Activated B cell treated with CpG ODN at 0.5 μM for 24 hours (primary cell): ENCODE results near the gene SLC23A3. TPM values are rescaled to one million over a fixed set of nuclear protein-coding genes. Genes with fewer than 3 reads are reported as not detected.

Source experiments
- ATAC-seq: fragments of 200-7000 bp; cut with Tn5 transposase; one replicate; pipeline ENCODE4 v1.10.0; 2021; ENCODE audit warnings: low read depth, mild to moderate bottlenecking, moderate library complexity
- CTCF ChIA-PET: fragments of 350-600 bp; sonication (Branson Sonifier 250); formaldehyde crosslinking; loops from one replicate; lab custom pipeline; 2021; ENCODE audit warnings: antibody characterized with exemption; lab: Charles Lee
- POLR2A ChIA-PET: fragments of 350-600 bp; sonication (Branson Sonifier 250); formaldehyde crosslinking; loops from one replicate; lab custom pipeline; 2021; ENCODE audit warnings: antibody characterized with exemption; lab: Charles Lee
- DNase-seq: peaks from one replicate; pipeline ENCODE4 v3.0.0; 2022
- H3K27ac Mint-ChIP-seq: one replicate; pipeline ENCODE4 v1.8.0; 2020; ENCODE audit warnings: mixed read lengths
- H3K27me3 Mint-ChIP-seq: one replicate; pipeline ENCODE4 v1.8.0; 2021; ENCODE audit warnings: mixed read lengths
- H3K36me3 Mint-ChIP-seq: one replicate; pipeline ENCODE4 v1.8.0; 2021; ENCODE audit warnings: low read depth, mixed read lengths
- H3K4me1 Mint-ChIP-seq: one replicate; pipeline ENCODE4 v1.8.0; 2021; ENCODE audit warnings: mixed read lengths
- H3K4me3 Mint-ChIP-seq: one replicate; pipeline ENCODE4 v1.8.0; 2020; ENCODE audit warnings: mild to moderate bottlenecking, mixed read lengths
- H3K9me3 Mint-ChIP-seq: one replicate; pipeline ENCODE4 v1.8.0; 2020; ENCODE audit warnings: mixed read lengths
- intact Hi-C: fragments of 100-400 bp; cut with micrococcal nuclease; formaldehyde crosslinking; loops from one replicate; pipeline ENCODE4 v1.15.1; 2024
- total RNA-seq: library from RNA; stranded (reverse); gene quantifications from 2 replicates; pipeline ENCODE4 v1.2.3, GENCODE V29; 2022
- TF ChIP-seq, protein P1 (sequence below): fragments of 200-600 bp; IDR thresholded peaks from one replicate; pipeline ENCODE4 v1.8.0; 2022; ENCODE audit warnings: antibody characterized with exemption, mild to moderate bottlenecking

Gene SLC23A3
- total RNA-seq, 1 donor from 2014 or later = 4.9 TPM

GRCh38 chr2:219173176-219173575 is 3.3 kb upstream of the SLC23A3 start:
- H3K4me3 Mint-ChIP-seq = no peak overlapping the region
- H3K9me3 Mint-ChIP-seq = no peaks in the 10 kb centered on the region
- no peak overlapping the region for H3K27ac Mint-ChIP-seq
- ChIA-PET POLR2A (interaction anchor here (0.7 to 2.2 kb wide), 2 partner anchors 33 to 58 kb away, joined by 3 to 7 read pairs; partner anchors contain the start of gene ZFAND2B), CTCF (interaction anchor here (0.9 to 1.6 kb wide), 4 partner anchors 14 to 178 kb away, joined by 3 to 5 read pairs (median 3); no protein-coding TSS in a partner anchor)
- TF ChIP-seq, protein P1, sequence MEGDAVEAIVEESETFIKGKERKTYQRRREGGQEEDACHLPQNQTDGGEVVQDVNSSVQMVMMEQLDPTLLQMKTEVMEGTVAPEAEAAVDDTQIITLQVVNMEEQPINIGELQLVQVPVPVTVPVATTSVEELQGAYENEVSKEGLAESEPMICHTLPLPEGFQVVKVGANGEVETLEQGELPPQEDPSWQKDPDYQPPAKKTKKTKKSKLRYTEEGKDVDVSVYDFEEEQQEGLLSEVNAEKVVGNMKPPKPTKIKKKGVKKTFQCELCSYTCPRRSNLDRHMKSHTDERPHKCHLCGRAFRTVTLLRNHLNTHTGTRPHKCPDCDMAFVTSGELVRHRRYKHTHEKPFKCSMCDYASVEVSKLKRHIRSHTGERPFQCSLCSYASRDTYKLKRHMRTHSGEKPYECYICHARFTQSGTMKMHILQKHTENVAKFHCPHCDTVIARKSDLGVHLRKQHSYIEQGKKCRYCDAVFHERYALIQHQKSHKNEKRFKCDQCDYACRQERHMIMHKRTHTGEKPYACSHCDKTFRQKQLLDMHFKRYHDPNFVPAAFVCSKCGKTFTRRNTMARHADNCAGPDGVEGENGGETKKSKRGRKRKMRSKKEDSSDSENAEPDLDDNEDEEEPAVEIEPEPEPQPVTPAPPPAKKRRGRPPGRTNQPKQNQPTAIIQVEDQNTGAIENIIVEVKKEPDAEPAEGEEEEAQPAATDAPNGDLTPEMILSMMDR = no peak
- intact Hi-C loops = no loop called here
- peaks cover 62% of the 10 kb centered on the region for H3K36me3 Mint-ChIP-seq
- H3K4me1 Mint-ChIP-seq = peaks cover 26% of the 10 kb centered on the region
- DNase-seq = no peak
- no peak for ATAC-seq
- no peaks in the 10 kb centered on the region for H3K27me3 Mint-ChIP-seq

GRCh38 chr2:219172231-219173154 is 2.7 kb upstream of the SLC23A3 start:
- CTCF ChIA-PET = interaction anchor here (0.6 to 3.5 kb wide), 11 partner anchors 14 to 177 kb away, joined by 3 to 30 read pairs (median 4); partner anchors contain the start of gene ANKZF1
- DNase-seq (no peak), ATAC-seq (no peak)
- Mint-ChIP-seq H3K4me3 (no peak overlapping the region), H3K4me1 (peaks cover 25% of the 10 kb centered on the region), H3K9me3 (no peaks in the 10 kb centered on the region), H3K36me3 (peaks cover 60% of the 10 kb centered on the region), H3K27me3 (no peaks in the 10 kb centered on the region), H3K27ac (no peak overlapping the region)
- intact Hi-C loops = no loop called here
- TF ChIP-seq, protein P1 = no peak
- POLR2A ChIA-PET = interaction anchor here (2.0 to 2.3 kb wide), 5 partner anchors 34 to 123 kb away, joined by 7 to 12 read pairs (median 10); partner anchors contain the start of genes ANKZF1, ATG9A, DNAJB2 and TUBA4A

DNA sequence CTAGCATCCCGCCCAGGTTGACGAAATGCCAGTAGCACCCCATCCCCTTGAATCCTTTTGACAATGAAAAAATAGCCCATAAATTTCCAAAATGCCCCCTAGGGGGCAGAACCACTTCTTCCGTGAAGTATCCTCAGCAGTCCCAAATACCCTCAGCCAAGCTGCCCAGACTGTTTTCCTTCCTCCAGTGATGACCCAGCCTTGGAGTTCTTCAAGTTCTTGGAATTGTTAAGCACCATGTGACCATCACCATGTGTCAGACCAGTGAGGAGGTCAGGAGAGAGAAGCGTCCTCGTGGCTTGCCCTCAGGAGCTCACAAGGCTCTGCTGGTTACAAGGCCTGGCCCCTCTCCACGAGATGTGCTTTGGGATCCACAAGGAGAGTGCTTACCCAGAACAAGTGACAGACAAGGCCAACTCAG is 1.4 kb upstream of the SLC23A3 start:
- intact Hi-C loops = loop anchor here (1.0 kb wide), 3 partner anchors 11 to 127 kb away; partner anchors contain the start of gene NHEJ1
- H3K27ac Mint-ChIP-seq = no peak overlapping the region
- TF ChIP-seq, protein P1 = no peak
- no peaks in the 10 kb centered on the region for H3K27me3 Mint-ChIP-seq
- ChIA-PET CTCF (interaction anchor here (0.6 to 3.5 kb wide), 19 partner anchors 8 to 132 kb away, joined by 3 to 30 read pairs (median 5); partner anchors contain the start of genes ANKZF1, GLB1L, NHEJ1 and STK16), POLR2A (interaction anchor here (1.0 to 2.3 kb wide), 6 partner anchors 36 to 124 kb away, joined by 5 to 16 read pairs (median 10); partner anchors contain the start of genes ANKZF1, ATG9A, DNAJB2 and TUBA4A)
- ATAC-seq (peak; percentile 40), DNase-seq (no peak)
- H3K9me3 Mint-ChIP-seq = no peaks in the 10 kb centered on the region
- H3K4me3 Mint-ChIP-seq = no peak overlapping the region
- peaks cover 59% of the 10 kb centered on the region for H3K36me3 Mint-ChIP-seq
- H3K4me1 Mint-ChIP-seq = peaks cover 21% of the 10 kb centered on the region

GRCh38 chr2:219168932-219169331 is 897 bp downstream of the SLC23A3 start:
- Mint-ChIP-seq H3K4me1 (peaks cover 3% of the 10 kb centered on the region), H3K4me3 (no peak overlapping the region), H3K27ac (no peak overlapping the region), H3K27me3 (no peaks in the 10 kb centered on the region), H3K36me3 (peaks cover 37% of the 10 kb centered on the region), H3K9me3 (no peaks in the 10 kb centered on the region)
- DNase-seq (no peak), ATAC-seq (no peak)
- CTCF ChIA-PET = interaction anchor here (1.0 kb wide), 1 partner anchor 46 kb away, joined by 3 read pairs; no protein-coding TSS in a partner anchor
- POLR2A ChIA-PET = no interaction called here
- intact Hi-C loops = no loop called here
- TF ChIP-seq, protein P1 = no peak
